Measurements from ENCODE around the gene PSME2. TPM values are rescaled to one million over a fixed set of nuclear protein-coding genes. Genes with fewer than 3 reads are reported as not detected.

PSME2 gene
- total and polyA plus RNA-seq, 9 of the 15 experiments (the other 6 are each of a cell fraction or from before 2014, with no cell fraction given), result 111 to 579 (median 159) TPM

GRCh38 chr14:24114532-24115421 lies 31.6 kb downstream of the PSME2 start, which contains the start of the genes DCAF11 and NRL (continued):
- TF ChIP-seq PRDM10 (IDR thresholded peaks at IDR 0.05; ENCODE audit: partially characterized antibody) (peak; percentile 67), DEAF1 (CRISPR knock-in tag; IDR thresholded peaks at IDR 0.05) (no peak), MBD2 (IDR thresholded peaks at IDR 0.05; ENCODE audit: borderline replicate concordance, low read depth) (peak; percentile 96), CREB3L1 (IDR thresholded peaks at IDR 0.05; ENCODE audit: borderline replicate concordance, low read depth) (peak; percentile 79), TFAP4 (CRISPR knock-in tag; IDR thresholded peaks at IDR 0.05; ENCODE audit: borderline replicate concordance) (peak; percentile 66; the same call in 1 of the 2 replicates), TAF1 (IDR thresholded peaks at IDR 0.05; ENCODE audit: control insufficient read depth, extremely low read depth, insufficient read depth, low read length, severe bottlenecking) (peak; percentile 60), EP400 (IDR thresholded peaks at IDR 0.05) (peak; percentile 99), PCBP1 (IDR thresholded peaks at IDR 0.05; ENCODE audit: low read depth, low read length, poor library complexity, severe bottlenecking) (no peak), CHAMP1 (IDR thresholded peaks at IDR 0.05) (no peak), ZNF121 (CRISPR knock-in tag; conservative IDR thresholded peaks at IDR 0.05) (no peak), ZBTB1 (CRISPR knock-in tag; IDR thresholded peaks at IDR 0.05; ENCODE audit: borderline replicate concordance, low read depth) (peak; percentile 55; the same call in 1 of the 2 replicates), YY1 (IDR thresholded peaks at IDR 0.05; ENCODE audit: borderline replicate concordance in 1 of 3, control insufficient read depth in 1 of 3, extremely low read depth in 1 of 3, insufficient read depth in 3 of 3, insufficient read length in 1 of 3, insufficient replicate concordance in 2 of 3, low read depth in 1 of 3, low read length in 2 of 3) (peak in 1 of 3 experiments; percentile 72)

All from K562 (cell line).